ENCODE results near the gene KCTD19.
A peak's percentile ranks its signal among the peaks of the same experiment; 100 is the strongest.

GRCh38 chr16:67326472-67327309 is at the start of gene KCTD19, which contains the start of gene LRRC36:
- TF ChIP-seq CTCF (IDR thresholded peaks at IDR 0.05; ENCODE audit: low read length) (peak; percentile 11; the same call in 1 of the 2 replicates), EZH2 (optimal IDR thresholded peaks at IDR 0.05; ENCODE audit: low read depth, low read length) (no peak)

Data from MM.1S (cell line).